GM19324 (cell line): ENCODE data around the gene EXT2.

Source experiments
- ATAC-seq: cut with Tn5 transposase; IDR thresholded peaks from one replicate; pipeline ENCODE4 v1.9.1; 2021; ENCODE audit warnings: mild to moderate bottlenecking, moderate library complexity; ENCODE audit not compliant: unreplicated experiment, low FRiP score

The EXT2 gene

DNA sequence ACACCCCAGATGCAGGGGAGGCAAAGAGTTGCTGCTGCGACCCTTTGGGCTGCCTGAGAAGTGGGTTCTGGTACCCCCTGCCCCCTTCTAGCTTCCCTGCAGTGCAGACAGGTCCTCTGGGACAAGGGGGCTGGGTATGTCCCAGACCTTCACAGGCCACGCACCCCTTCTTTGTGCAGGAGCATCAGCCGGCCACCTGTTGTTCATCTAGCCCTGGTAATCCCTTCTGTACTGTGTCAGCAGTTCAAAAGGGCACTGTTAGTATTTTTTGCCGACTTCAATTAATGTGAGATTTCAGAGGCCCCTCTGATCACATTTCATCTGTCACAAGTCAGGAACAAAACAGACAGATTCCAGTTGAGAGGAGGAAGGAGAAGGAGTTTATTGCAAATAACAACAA lies 164.6 kb downstream of the EXT2 start:
- no peak for ATAC-seq

DNA sequence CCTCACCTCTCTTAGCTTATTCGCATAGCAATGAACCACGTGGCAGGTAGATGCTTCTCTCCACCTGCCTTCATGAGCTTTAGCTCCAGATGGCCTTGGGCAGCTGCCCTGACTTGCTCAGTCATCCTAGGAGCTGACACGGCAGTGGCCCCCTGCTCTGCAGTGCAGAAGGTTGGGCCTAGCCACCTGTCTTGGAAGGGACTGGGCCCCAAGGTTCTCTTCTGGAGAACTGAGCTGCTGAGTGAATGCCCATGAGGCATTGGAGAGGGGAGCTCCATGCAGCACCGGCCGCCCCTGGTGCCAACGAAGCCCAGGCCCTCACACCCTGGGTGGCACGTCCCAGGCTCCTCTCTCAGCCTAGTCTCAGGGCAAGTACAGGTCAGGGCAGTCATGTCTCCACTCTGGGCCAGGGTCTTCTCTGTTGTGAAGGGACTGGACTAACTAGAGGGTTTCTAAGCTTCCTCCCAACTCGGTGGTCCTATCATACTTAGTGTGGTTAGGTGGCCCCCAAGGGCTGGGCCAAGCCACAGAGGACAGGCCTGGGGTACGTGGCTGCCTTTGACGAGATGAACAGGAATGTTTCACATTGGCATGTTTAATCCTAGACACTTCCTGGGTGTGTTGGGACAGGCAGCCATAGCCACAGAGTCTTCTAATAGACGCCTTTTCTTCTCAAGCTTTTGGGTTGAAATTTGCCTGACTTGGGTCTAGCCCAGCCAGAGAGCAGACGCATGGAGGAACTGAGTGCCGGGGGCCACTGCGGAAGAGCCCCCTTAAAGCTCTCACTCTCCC lies 166.5 kb downstream of the EXT2 start:
- no peak for ATAC-seq

DNA sequence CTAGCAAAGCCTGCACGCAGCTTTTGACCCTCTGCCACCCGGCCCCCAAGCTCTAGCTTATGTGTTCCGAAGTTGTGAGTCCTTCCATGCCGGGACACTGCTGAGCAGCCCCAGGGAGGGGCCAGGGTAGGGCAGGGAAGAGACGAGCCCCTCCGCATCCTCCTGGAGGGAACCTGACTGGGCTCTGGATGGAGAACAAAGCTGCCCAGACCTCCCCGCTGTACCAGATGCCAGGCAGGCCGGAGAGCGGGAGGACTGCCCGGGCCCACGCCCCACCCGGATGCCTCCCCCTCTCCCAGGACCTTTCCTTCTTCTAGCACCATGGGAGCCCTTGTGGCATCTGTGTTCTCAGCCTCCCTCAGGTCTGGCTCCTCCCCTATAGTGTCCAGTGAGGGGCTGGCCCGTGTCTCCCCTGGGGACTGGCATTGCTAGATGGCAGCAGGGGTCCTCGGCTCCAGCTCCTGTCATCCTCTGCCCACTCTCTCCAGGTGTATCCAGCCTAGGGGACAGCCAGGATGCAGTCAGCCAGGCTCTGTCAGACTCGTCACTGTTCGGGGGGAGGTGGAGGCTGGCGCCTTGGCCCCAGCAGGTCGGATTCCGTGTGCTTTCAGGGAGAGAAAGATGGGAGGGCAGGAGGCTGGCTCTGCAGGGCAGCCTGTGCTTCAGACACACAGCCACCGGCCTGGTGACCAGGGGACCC lies 168.4 kb downstream of the EXT2 start:
- ATAC-seq, result no peak

DNA sequence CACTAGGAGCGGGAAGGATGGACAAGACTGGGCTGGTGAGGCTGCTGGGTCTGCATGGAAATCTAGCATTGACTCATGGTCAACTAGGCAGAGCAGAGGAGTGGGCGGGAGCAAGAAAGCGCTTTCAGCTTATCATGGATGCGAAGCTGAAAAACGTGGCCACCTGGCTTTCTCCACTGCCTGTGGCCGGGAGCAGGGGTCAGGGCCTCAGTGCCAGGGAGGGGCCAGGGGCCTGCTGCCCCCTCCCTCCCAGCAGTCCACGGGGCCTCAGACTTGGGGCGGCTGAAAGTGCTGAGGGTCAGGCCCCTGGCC lies 168.9 kb downstream of the EXT2 start:
- ATAC-seq, result no peak

DNA sequence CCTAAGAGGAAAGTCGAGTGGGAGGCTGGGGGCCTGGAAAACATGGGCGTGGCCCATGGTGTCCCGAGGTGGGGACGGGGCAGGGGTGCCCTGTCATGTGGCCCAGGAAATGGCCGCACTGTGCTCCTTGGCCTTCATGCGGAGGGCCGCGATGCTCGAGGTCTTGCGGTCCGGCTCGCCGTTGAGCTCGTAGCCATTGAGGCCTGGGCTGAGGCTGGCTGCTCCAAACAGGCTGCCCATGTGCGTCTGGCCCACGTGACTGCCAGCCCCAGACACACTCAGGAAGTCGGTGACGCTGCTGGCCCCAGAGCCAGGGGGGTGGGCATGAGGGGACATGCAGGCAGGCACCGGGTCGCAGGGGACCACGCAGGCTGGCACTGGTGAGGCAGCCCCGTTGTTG lies 169.3 kb downstream of the EXT2 start:
- no peak for ATAC-seq

DNA sequence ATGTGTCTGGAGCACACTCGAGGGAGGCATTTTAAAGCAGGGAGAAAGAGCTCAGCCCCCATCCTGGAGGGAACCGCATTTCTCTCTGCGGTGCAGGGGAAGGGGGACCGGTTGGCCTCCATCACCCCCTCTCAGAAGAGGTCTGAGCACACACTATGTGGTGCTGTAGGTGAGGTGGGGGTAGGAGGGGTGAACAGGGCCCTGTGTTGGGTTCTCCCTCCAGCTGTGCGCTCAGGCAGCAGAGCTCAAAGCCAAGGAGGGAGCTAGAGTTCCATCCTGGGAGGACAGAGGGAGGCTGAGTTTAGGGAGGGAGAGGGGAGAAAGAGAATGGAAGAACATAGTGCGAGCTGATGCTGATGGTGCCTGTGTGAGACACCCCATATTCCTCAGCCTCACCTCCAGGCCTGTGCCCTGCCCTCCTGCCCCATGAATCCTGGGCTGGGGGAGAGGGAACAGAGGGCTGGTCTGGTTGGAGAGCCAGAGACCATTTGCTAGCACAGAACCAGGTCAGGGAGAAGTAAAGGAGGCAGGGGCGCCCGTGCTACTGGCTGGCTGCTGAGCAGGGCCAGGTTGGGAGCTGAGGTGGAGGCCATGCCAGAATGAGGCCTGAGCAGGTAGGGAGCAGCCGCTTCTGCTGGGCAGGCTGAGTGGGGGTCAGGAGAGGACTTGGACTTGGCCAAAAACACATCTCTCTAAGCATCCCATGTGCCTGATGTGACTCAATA lies 170.7 kb downstream of the EXT2 start:
- no peak for ATAC-seq

DNA sequence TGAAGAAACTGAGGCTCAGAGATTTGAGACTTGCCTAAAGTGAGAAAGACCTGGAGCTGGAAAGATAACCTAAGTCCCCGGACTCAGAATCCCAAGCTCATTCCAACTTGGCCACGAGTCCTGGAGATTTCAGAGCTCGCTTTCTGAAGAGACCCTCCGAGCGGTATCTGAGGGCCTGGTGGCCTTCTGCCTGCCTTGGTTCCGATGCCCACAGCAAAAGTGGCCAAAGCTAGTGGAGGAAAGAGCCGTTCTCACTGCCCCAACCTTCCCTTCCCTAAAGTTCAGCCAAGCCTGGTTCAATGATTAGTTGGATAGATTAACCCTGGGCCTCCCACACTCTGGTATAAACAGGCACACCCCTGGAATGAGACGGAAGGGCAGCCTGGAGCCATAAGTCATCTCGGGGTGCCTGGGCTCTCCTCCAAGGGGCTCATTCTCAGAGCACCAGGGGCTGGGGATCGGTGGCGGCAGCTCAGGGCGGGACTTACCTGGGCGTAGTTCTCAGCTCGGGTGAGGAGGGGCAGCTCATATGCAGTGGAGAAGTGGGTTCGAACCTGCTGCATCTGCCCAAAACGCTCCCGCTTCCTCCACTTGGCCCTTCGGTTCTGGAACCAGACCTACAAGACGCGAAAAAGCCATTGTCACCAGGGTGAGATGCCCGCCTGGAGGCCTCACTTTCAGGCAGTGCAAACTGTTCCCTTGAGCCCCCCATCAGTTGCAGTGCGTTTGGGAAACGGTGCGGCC lies 171.7 kb downstream of the EXT2 start:
- ATAC-seq, result no peak

DNA sequence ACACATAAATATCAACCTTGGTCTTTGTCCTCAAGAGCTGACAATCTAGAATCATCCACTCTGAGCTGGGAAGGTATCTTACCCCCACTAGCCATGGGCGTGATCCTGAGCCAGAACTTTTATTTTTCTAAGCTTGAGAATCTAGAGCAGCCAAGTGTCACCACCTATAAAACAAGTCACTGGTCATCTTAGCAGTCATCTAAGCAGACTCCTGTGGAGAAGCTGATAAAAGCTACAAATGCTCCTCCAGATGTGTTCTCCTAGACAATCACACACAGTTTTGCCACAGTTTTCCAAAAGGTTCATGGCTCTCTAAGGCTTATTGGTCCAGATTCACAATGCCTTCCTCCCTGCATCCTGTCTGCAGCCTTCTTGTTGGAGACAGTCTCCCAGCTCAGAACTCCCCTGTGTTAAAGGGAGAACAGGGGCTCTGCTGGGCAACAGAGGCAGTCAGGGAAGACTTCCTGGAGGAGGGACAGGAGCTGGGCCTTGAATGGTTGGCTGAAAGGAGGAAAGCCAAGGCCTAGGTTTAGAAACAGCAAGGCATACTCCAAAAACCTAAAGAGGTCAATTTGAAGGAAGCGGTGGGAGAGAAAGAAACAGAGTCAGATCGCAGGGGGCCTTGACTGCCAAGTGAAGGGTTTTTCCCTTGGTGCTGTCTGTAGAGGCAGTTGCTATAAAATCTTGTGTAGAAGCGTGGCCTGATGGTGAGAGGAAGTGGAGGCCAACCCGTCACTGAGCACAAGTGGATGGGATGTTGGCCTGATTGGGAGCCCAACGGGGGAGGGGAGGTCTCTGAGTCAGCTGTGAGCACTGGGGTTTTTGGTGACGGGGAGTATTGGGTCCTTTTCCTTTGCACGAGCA lies 172.5 kb downstream of the EXT2 start:
- ATAC-seq, result no peak

DNA sequence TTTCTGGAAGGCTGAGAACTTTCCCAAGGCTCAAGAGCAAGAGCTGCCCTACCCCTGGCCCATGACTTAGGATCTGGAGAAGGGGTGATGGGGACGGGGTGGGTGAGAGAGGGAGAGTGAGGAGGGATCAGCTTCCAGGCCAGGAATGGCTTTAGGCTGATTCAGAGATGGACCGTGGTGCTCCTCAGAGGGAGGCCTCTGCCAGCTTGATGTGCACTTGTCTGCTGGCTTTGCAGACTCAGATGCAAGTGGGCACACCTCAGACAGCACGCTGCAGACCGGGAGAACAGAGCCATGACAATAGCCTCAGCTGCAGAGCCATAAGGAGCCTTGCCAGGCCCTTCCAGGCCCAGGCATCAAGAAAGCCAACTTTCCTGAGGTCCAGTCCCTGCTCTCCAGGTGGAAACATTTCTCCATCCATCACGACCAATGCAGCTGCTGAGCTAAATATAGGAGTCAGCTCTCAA lies 173.2 kb downstream of the EXT2 start:
- no peak for ATAC-seq

DNA sequence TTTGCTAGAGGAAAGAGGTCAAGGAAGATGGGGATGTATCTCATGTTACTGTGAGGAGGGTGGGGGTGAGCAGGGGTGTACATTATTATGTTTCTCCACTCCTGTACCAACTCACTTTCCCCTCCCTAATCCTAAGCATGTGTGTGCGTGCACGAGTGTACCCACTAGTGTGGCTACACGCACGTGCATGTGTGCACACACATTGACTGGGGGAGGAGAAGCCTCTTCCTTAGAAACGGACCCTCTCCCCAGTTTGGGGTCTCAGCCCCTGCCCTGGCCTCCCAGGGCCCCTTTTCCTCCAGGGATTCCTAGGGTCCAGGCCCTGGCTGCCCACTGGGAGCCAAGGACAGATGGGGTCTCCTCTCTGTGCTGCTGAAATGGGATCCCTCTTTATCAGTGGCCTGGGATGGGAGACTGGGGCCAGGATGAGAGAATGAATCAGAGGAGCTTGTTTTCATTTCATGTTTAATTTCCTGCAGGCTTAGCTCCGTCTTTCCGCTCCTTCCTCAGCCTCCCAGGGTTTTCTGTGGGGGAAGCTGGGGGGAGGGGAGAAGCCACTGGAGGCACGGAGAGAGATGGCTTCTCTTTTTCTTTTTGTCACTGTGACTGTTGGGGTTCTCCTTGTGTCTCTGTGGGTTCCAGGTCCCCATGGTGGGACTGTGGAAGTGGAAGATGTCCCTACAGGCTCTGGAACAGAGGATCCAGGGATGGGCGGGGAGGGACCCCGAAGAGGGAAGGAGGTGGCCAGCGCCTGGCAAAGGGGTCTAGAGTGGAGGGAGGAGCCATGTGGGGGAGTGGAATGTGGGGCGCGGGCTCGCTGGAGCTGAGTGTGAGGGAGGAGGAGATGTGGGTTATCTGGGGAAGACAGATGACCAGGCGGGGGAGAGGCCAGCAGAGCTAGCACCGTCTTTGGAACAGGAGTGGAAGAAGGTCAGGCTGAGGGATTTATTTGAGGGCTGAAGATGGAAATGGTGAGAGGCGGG lies 174.2 kb downstream of the EXT2 start:
- ATAC-seq, result no peak

DNA sequence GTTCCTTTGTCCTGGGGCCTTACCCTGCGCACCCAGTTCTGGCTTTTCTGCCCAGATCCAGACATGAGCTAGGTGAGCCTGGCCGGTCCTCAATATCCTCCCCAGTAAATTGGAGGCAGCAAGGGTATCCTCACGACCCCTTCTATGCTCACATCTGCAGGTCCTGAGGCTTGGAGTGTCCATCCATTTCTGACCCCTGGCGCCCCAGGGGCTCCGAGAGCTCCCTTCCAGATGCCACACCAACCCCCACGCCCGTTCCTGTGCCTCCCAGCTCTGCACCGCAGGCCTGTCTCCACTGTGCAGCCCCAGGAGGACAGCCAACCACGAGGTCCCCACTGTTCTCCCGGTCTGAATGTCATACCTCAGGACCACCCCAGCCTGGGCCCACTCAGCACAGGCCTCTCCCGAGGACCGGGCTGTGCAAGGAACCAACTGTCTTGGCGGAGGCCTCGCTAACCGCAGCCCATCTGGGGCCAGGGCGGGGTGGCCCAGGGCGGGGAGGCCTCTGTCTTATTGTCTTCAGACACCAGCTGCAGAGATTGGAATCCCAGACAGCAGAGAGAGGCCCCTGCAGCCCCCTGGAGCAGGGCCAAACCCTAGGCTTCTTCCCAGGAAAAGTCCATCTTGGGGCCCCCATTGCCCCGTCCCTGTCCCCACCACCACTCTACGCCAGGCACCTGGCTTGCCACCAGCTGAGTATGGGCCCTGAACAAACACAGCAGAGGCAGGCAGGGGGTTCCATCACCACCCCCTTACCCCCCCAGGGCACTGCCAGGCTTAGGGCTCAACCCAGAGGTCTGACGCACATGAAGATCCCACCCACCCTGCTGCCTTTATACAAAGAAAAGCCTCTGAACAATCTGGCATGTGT lies 175.2 kb downstream of the EXT2 start:
- no peak for ATAC-seq

DNA sequence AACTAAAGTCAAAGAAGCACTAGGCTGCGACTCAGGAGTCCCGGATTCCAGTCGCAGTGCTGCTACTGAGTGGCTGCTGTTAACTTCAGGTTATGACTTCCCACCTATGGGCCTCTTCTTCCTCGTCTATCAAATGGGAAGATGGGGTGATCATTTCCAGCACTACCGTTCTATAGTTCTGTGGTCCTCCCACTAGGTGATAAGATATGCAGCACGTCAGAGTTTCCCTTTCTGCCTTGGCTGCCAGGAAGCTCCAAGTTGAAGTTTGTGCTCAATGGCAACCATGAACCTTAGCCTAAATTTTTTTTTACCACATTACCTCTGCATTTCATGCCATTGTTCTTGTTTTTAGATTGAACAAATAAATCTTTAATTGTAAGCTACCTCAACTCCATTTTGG lies 175.8 kb downstream of the EXT2 start:
- no peak for ATAC-seq

DNA sequence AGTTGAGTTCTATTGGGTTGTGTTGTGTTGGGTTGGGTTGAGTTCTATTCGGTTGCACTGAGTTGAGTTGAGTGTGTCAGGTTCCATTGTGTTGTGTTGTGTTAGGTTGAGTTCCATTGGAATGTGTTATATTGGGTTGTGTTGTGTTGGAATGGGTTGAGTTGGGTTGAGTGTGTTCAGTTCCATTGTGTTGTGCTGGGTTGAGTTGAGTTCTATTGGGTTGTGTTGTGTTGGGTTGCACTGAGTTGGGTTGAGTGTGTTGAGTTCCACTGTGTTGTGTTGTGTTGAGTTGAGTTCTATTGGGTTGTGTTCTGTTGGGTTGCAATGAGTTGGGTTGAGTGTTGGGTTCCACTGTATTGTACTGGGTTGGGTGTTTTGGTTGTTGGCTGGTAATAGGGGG lies 178.9 kb downstream of the EXT2 start:
- no peak for ATAC-seq

DNA sequence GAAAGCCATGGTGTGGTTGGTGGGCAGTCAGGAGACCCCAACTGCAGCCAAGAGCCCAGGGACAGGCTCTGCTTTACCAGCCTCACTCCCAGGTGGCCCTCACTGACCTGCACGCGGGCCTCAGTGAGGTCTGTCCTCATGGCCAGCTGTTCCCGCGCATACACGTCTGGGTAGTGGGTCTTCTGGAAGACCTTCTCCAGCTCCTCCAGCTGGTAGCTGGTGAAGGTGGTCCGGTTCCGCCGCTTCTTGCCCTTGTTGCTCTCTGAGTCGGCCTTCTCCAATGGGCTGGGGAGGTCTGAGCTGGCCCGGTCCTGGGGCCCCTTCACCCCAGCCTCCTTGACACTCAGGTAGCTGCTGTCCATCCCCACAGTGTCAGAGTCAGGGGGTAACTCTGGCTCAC lies 179.8 kb downstream of the EXT2 start:
- ATAC-seq, result no peak

DNA sequence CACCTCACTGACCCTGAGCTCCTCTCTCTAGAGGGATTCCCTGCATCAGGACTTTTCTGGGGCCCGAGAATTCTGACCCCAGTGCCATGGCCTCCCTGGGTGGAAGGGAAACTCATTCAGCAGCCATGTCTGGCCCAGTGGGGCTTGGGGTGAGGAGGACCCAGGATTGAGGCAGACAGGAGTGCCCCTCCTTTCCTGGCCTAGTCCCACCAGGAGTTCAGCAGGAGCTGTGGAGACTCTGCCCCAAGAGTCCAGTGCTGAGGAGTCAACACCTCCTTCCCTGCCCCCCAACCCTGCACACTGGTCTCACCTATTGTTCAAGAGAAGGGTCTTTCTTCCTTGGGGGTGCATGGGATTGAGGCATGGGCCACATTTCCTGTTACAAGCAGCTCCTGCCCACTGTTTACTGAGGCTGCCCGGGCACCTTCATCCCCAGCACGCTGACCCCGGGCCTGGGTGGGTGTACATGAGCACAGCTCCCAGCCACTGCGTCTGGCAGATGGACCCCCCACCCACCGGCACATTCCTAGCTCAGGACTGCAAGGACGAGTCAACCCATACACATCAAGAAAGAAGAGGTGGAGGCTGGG lies 180.6 kb downstream of the EXT2 start:
- ATAC-seq, result no peak

DNA sequence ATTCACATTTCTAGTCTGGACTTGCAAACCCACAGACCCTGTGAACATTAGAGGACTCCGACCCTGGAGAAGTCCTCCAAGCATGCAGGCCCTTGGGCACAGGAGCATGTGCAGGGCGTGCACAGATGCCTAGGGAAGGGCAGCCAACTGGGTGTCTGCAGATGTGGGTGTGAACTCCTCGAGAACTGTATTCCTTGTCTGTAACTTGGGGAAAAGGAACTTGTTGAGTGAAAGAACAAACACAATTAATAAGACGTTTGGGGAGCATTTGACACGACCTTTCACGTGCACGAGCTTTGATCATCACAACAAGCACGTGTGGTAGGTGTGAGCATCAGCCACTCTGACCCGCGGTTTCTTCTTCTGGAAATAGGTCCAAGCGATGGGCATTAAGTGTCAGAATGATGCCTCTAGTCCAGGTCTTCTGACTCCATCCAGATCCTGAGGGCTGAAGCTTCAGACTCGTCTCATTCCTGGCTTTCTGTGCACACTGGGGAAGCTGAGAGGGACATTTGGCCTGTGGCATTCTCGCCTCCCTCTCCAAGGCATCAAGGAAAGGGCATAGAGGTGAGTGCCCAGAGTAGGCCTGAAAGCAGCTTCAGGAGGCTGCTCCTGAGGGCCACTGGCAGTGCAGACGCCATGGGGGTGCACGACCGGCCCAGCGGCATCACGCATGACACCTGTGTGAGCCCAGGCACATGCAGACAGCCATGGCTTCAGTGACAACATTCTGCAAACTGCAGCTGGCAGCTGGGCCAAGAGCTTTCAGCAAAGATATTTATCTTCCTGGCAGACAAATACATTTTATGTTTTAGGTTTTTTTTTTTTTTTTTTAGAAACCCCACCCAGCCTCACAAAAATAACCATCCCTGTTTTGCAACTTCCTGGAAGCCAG lies 182.0 kb downstream of the EXT2 start:
- ATAC-seq, result no peak

DNA sequence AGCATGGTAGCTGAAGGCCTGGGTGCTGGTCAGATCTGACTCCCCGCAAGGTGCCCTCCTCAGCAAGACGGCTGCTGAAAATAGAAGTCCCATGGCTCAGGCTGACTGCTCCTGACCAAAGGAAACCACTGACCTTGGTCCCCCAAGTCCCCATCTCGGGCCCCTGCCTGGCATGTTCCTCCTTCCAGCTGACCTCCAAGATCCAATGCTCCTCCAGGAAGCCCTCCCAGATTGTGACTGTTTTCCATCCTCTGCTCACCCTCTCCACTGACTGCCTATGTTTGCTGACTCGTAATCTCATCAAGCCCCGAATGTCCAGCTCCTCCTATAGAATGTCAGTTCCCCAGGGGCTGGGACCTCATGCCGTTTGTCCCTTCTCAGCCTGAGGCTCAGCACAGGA lies 184.0 kb downstream of the EXT2 start:
- ATAC-seq, result no peak
